GM13976 (cell line): ENCODE measurements around the gene HRK.
A peak's percentile ranks its signal among the peaks of the same experiment; 100 is the strongest.

ENCODE experiments used
- DNase-seq: peaks from one replicate; pipeline ENCODE4 v3.0.0; 2012; ENCODE audit warnings: low spot score
- in situ Hi-C: fragments of 300-500 bp; cut with MboI; formaldehyde crosslinking; loops from one replicate; pipeline ENCODE4 v1.12.0; 2022; ENCODE audit warnings: low sequenced_read_pairs, mixed read lengths, inconsistent platforms; ENCODE audit not compliant: unreplicated experiment
- TF ChIP-seq, protein P1 (sequence below): IDR thresholded peaks from 2 replicates; pipeline ENCODE4 v1.5.1; 2012; ENCODE audit warnings: borderline replicate concordance, mild to moderate bottlenecking; ENCODE audit not compliant: insufficient read depth; ENCODE audit errors: extremely low read depth, missing control alignments, control extremely low read depth

HRK gene

DNA sequence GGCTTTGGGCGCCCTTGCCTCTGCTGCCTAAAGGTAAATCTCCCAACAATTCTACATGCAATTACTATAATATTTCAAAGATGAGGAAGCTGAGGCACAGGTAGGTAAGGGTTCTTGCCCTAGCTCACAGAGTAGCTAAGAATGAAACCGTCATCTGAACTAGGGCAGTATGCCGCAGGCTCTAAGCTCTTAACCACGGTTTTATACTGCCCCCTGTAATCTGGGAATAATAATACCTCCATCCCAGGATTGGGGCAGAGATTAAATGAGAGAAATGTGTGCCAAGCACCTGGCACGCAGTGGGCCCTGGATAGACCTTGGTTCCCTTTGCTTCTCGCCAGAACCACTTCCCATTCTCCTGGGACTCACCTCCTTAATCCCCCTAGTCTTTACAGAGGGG, 1.5 kb upstream of the HRK start:
- in situ Hi-C loops = no loop called here
- TF ChIP-seq, protein P1, sequence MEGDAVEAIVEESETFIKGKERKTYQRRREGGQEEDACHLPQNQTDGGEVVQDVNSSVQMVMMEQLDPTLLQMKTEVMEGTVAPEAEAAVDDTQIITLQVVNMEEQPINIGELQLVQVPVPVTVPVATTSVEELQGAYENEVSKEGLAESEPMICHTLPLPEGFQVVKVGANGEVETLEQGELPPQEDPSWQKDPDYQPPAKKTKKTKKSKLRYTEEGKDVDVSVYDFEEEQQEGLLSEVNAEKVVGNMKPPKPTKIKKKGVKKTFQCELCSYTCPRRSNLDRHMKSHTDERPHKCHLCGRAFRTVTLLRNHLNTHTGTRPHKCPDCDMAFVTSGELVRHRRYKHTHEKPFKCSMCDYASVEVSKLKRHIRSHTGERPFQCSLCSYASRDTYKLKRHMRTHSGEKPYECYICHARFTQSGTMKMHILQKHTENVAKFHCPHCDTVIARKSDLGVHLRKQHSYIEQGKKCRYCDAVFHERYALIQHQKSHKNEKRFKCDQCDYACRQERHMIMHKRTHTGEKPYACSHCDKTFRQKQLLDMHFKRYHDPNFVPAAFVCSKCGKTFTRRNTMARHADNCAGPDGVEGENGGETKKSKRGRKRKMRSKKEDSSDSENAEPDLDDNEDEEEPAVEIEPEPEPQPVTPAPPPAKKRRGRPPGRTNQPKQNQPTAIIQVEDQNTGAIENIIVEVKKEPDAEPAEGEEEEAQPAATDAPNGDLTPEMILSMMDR = peak; percentile 10
- peak; percentile 50 for DNase-seq

DNA sequence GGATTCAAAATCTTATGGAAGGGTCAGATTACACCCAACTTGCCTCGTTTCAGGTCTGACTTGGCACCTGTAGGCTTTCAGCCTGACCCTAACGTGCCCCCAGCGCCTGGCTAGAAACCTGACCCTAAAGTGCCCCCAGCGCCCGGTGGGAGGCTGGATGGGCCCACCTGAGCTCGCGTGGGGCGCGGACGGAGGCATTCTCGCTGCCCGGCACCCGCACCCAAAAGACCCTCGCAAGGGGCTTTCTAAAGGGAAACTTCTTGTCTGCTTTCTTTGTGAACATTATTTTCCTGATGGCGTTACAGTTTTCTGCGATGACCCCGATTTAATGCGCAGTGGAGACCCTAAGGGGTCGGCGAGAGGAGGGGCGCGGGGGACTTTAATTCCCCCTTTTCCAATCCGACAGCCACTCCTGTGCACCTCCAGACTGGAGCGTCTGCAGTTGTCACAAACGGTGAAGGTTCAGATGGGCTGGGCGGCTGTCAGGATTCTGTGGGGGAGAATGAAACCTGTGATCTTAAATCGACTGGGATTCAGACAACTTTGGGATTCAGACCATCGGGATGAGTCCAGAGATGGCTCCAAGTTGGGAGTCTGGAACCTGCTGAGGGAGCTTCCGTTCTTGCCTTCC, 751 bp upstream of the HRK start:
- TF ChIP-seq, protein P1 = no peak
- in situ Hi-C loops = no loop called here
- peak; percentile 39 for DNase-seq

DNA sequence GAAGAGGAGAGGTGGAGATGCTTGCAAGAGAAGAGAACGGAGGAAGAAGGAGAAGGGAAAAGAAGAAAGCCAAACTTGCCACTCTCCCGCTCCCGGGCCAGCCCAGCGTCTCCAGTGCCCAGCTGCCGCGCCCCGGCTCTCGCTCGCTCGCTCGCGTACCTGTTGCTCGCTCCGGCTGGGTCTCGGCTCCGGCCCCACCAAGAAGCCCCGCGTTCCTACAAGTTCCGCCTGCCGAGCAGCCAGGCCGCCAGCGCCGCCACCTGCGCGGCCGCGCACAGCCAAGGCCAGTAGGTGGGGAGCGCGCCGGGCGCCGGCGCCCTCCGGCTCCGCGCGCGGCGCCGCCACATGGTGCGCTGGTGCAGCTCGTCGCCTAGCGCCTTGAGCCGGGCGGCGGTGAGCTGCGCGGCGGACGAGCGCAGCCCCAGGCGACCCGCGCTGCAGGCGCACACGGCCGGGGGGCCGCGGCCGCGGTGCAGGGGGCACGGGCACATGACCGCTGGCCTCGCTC, 370 bp downstream of the HRK start:
- peak; percentile 81 for DNase-seq
- in situ Hi-C loops = no loop called here
- TF ChIP-seq, protein P1 = peak; percentile 17

DNA sequence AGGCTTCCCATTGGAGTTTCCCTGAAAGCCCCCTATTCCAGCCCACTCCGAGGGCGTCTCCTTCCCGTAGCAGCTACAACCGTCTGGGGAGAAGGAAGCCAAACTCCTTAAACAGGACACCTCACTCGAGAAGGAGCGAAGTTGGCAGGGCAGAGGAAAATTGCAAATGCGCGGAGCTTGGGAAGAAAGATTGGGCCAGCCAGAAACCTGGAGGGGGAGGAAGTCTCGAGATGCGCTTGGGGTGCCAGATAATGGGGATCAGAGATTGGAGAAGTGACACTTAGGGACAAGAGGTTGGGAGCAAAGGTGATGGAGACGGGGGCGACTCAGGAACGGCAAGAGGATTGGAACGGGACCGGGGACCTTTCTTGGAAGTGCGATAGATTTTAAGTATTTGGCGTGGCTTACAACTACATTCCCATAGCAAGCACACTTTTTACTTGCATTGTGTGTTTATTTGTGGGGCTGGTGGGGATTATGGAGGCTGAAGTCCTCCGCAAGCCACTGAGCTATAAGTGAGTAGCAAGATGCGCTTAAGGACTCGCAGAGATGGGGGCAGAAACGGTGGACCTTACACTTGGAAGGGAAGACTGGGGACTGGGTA, 926 bp downstream of the HRK start:
- TF ChIP-seq, protein P1 = no peak
- in situ Hi-C loops = no loop called here
- peak; percentile 27 for DNase-seq

DNA sequence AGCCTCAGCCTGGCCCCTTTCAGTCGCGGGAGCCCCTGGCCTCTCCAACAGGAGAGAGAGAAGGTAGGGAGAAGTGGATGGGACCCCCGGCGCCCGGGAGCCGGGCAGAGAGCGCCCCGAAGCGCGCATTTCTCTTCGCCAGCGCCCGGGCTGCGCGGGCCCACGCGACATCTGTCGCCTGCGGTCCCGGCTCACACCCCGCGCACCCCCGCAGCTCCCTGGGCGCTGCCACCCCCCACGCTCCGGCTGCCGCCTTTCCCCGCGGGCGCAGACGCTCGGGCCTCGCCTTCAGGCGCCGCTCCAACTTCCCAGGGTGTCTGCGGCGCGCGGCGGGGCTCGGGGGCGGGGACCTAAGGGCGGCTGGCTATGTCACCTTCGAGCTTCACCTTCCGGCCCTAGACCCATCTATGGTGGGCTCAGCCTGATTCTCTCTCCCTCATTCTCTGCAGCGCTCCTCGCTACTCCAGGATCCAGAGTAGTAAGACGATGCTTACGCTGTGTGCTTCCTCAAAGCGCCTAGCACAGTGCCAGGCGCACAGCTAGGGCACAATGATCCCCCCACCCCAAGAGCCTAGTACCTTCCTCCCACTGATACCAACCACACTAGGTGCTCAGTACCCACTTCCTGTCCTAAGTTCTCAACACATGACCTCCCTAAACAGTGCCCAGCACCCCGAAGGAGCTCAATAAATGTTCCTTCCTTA, 1.6 kb downstream of the HRK start:
- in situ Hi-C loops = no loop called here
- TF ChIP-seq, protein P1 = no peak
- peak; percentile 31 for DNase-seq

DNA sequence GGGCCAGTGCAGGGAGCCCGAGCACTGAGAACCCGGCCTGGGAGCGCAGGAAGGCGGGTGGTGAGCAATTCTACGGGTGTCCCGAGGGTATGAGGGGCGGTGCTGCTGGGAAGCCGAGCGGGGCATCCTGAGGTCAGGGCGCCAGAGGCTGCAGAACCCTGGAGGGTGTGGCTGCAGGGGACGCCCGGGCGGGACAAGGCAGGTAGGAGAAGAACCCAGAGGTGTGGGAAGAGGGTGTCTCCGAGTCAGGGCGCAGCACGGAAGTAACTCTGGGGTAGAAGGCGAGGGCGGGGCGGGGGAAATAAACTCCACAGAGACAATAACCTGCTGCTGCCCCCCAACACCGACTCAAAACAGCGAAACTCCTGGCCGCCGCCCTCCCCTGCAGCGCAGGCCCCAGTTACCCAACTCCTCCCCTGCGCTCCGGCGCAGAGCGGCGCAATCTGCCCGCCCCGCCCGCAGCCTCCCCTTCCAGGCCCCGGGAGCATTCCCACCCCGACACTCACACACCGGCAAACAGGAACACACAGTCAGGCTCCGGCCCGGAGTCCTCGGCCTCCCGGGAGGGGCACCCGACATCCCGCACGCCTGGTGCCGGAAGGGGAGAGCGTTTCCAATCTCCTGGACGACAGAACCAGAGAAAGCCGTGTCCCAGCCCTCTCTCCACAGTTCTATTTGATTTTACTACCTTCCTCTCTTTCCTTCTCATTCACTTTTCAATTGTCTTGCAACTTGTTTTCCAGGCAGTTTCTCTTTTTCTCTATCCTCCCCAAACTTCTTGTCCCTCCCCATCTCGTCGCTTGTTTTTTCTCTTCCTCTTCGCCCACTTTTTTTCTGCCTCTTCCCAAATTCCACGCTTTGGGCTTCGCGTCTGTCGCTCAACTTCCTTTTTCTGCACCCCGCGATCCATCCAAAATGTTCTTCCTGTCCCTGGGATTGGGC, 2.4 kb downstream of the HRK start:
- TF ChIP-seq, protein P1 = no peak
- in situ Hi-C loops = no loop called here
- DNase-seq = peak; percentile 37
